T-helper 1 cell (primary cell): Measurements from ENCODE around the gene GALNTL6.
A peak's percentile ranks its signal among the peaks of the same experiment; 100 is the strongest.
"Not testable (repeated sequence)": the region's sequence is repeated elsewhere in the genome, so short reads cannot be mapped to it uniquely, and the experiment has no call there.

ENCODE experiments used
- DNase-seq, 5 donors: peaks; one replicate each; pipeline ENCODE4 v3.0.0-alpha.2; 2012 to 2020

Gene GALNTL6

GRCh38 chr4:172998527-172999469, 1185.6 kb downstream of the GALNTL6 start:
- no peak for DNase-seq

GRCh38 chr4:173001571-173001970, 1188.4 kb downstream of the GALNTL6 start:
- DNase-seq = no peak

DNA sequence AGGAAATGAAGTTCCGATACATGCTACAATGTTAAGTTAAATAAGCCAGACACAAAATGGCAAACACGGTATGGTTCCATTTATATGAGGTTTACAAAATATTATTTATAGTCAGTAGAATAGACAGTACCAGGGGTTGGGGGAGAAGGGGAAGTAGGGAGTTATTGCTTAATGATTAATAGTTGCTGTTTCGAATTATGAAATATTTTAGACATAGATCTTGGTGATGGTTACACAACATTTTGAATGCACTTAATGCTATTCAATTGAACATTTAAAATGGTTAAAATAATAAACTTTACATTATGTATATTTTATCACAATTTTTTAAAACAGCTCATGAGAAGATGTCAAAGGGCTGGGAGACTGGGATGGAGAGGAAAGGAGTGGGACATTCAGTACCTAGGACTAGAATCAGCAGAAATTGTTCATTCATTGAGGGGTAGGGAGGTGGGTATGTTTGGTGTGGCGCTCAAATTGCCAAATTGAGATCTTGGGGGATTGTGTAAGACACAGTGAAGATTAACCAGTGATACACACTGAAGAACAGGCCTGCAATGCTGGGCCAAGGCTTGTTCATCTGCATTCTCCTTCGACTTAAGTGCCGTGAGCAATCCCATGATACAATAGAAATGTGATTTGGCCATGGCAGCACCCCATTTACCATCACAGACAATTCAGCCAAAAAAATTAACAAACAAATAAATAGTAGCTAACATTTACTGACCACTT, 1189.8 kb downstream of the GALNTL6 start:
- DNase-seq = no peak

DNA sequence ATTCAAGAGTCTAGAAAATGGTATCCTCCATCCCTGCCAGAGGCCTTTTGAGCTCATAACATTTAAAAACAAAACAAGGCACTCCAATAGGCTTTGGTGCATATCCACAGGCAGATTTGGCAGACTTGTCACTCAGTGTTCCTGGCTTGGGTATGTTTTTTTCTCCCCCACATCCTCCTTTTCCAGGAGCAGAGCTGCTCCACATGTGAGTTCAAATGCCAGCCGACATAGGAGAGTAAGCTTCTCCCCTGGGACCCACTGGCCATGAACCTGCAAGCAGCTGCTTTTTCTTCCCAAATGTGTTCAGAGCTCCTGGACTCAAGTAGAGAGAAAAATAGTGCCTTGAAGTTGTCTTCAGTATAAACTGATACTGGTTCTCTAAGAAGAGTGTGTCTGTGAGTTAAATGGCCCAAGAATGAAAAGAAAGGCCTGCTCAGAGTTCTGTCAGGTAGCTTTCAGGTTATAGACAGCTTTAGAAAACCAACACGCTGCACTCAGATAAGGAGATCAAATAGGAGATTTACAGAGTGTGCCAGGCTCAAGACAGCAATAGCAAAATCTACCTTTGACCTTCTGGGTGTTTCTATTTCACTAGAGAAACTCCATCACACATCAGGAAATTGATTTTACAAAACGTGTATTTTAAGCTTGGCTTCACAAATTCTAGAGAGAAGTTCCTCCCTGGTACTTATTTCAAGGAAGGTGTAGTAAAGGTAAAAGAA, 1192.9 kb downstream of the GALNTL6 start:
- no peak for DNase-seq

DNA sequence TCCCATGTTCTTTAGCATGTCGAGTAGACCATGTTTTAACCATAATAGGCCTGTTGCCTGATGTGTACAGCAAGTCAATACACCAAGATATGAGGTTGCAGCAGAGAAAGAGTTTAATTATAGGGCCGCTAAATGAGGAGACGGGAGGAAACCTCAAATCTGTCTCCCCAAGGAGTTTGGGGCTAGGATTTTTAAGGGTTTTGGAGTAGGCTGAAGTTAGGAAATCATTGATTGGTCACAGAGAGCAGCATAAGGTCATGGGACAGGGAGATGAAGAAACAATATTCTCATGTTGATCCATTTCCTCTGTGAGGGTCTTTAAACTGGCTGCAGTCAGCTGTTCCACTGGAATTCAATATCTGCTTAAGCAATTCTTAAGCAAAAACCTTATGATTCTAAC, 1195.2 kb downstream of the GALNTL6 start:
- DNase-seq = no peak

DNA sequence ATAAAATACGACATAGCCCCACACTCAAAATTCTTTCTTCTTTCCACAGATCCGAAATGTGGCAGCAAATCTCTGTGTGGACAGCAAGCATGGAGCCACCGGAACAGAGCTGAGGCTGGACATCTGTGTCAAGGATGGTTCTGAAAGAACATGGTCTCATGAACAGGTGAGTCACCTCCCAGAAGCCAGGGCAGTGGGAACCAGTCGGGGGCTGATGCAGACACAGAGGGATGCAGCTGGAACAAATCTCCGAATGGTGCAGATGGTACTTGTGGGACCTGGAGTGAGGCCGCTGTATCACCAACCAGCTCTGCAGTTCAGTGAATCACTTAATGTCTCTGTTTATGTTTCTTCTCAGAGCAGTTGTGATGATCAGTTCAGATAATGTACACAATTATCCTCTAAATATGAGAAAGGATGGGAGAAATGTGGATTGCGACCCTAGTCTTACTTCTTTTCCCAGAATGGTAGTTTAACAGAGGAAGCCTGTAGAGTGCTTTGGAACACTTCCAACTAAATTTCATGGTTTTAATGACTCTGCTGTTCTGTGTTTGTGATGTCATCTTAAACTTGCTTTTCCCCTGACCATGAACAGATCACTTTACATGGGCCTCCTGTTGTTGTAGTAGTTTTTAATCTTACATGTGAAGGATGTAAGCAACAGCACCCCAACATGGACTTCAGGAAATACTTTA, 1196.1 kb downstream of the GALNTL6 start:
- DNase-seq = no peak

GRCh38 chr4:173012608-173013007, 1199.4 kb downstream of the GALNTL6 start:
- no peak for DNase-seq

- DNase-seq = peak in 3 of 5 donors; percentile 16 to 41 (median 33)
These were observed 1200.2 kb downstream of the GALNTL6 start for GRCh38 chr4:173013232-173013930.

DNA sequence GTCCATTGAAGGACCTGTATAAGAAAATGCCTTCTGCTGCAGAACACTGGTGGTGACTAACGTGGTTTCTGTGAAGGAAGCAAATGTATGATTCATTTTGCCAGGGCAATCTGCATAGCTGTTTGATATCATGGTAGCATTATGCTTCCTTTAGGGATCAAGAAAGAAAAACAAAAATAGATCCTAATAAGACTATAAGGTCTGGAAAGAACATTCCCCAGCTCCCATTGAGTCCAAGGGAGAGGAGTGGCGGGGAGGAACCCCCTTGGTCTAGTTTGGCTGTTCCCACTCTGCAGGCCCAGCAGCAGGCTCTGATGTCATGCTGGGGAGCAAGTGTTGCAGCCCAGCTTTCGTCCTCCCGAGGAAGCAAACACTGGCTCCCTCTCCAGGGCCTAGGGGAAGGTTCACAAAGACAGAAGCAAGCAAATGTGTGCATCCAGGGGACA, 1200.9 kb downstream of the GALNTL6 start:
- no peak for DNase-seq

DNA sequence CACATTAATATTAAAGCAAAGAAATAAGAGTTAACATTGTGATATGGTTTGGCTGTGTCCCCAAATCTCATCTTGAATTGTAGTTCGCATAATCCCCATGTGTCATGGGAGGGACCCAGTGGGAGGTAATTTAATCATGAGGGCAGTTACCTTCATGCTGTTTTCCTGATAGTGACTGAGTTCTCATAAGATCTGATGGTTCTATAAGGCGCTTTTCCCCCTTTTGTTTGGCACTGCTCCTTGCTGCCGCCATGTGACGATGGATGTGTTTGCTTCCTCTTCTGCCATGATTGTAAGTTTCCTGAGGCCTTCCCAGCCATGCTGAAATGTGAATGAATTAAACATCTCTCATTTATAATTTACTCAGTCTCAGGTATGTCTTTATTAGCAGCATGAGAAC, 1201.6 kb downstream of the GALNTL6 start:
- DNase-seq = no peak

DNA sequence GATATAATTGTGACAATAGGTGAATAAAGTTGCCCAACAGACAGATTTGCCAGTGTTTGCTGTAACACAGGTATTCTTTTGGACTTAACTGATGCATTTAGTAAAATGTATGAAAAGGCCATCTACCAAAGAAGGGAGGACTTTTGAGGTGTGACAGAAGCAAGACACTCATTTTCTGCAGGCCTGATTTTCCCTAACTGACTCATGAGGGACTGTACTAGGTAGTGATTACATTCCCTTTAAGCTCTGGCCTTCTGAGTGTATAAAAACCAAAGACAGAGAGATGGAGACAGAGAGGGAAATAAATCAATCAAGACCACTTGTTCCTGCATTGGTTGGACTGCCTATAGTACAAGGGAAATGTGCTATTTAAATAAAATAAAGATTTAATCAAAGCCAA, 1204.6 kb downstream of the GALNTL6 start:
- DNase-seq = no peak

DNA sequence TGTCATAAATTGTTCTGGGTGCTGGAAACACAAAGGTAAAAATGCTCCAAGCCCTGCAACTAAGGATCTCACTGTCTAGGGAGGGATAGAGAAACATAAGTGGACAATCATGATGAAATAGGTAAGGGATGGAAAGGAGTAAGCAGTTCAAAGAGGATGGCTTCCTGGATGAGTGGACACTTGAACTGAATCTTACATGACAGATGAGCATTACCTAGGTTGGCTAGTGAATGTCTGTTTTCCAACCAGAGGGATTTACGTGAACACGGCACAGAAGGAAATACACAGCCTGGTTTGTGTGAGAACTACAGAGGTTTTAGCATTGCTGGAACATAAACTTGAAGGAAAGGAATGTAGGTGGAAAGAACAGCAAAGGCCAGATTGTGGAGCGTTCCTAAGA, 1205.2 kb downstream of the GALNTL6 start:
- DNase-seq = no peak

DNA sequence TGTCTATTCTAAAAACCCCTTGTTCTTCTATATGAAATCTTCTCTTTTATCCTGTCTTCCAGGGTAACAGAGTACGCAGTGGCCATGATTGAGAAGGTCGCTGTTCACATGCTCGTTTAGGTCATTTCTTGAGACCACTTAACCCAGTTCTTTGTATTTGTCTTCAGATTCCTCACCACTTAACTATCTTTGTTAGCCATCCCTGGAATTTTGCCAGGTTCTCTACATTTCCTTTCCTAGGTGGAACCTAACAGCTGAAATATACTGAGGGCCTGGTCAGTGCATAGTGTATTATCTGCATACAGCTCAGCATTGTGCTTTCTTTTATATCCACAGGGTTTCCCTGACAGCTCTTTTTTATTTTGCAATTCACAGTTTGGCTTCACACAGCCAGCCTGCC, 1206.5 kb downstream of the GALNTL6 start:
- DNase-seq = no peak

DNA sequence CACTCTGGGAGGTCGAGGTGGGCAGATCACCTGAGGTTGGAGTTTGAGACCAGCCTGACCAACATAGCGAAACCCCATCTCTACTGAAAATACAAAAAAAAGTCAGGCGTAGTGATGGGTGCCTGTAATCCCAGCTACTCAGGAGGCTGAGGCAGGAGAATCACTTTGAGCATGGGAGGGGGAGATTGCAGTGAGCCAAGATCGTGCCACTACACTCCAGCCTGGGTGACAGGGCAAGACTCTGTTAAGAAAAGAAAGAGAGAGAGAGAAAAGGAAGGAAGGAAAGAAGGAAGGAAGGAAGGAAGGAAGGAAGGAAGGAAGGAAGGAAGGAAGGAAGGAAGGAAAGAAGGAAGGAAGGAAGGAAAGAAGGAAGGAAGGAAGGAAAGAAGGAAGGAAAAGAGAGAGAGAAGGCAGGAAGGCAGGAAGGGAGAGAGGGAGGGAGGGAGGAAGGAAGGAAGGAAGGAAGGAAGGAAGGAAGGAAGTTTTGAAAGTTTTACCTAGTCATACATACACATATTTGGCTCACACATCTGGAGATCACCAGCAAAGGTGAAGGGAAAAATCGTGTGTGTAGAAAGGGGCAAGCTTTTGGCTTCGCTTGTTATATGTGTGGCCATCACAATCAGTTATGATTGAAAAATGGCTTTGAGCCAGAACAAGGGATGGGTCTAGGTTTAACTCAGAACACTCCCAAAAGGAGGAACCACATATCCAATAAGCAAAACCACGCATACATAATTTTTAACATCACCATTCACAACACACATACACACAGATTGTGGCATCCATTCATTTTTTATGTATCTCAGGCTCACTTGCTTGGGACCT, 1208.8 kb downstream of the GALNTL6 start:
- not testable (repeated sequence) for DNase-seq

- DNase-seq = no peak
These were observed 1211.0 kb downstream of the GALNTL6 start for GRCh38 chr4:173024203-173024602.

DNA sequence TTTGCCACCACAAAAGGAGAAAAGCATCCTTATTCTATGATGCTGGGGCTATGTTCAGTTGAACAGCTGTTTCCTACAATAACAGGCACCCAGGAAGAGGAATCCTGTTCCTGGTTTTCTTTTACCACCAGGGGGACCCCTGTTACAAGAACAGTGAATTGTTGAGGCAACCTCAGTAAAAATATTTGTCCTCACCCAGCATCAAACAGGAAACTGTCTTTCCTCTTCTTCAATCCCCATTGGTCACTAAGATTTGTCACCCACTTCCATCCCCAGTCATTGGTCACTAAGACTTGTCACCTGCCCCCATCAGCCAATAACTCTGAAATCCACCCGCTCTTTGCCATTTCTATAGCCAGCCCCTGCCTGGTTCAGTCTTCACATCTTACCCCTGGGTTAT, 1211.9 kb downstream of the GALNTL6 start:
- DNase-seq = peak in 2 of 5 donors; percentile 20 to 25

DNA sequence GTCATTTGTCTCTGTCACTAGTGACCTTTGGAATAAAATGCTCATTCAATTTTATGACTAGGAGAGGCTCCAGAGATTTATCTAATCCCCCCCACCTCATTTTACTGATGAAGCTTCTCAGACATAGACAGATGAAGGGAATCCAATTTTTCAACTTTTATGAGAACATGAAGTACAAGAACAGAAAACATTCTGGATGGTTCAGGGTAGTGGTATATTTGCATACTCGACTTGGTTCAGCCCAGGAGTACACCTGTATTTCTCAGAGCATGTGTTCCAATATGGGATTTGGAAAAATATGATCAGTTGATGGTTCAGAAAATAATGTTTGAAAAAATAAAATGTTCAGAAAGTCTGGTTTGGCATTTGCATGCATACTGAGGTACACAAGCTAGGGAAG, 1224.0 kb downstream of the GALNTL6 start:
- no peak for DNase-seq

DNA sequence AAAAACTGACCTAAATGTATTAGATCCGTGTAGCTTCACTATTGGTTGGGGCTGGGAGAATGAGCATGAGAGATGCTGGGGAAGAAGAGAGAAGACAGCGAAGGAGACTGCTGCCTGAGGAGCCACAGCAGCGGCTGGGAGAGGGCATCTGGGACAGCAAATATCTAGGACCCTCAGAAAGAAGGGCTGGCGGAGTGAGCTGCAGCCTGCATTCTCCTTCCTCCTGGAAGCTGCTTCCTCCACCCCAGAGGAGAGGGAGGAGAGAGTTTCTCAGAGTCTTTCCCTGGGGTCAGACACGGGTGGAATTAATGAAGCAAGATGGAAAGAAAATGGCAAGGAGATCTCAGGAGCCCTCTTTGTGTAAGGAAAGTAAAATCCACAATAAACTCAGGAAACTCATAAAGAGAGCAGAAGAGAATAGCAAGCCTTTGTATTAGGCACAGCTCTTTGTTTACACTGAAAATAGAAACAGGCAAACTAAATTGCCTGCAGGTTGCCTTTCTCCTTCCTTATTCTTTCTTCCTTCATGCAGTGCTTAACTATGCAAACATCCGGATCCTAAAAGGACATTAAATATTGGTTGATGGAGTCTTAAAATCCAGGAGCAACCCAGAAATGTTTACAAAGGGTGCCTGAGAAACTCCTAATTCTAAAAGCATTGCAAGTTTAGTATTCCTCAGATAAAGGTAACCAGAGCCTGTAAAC, 1225.1 kb downstream of the GALNTL6 start:
- DNase-seq = no peak

DNA sequence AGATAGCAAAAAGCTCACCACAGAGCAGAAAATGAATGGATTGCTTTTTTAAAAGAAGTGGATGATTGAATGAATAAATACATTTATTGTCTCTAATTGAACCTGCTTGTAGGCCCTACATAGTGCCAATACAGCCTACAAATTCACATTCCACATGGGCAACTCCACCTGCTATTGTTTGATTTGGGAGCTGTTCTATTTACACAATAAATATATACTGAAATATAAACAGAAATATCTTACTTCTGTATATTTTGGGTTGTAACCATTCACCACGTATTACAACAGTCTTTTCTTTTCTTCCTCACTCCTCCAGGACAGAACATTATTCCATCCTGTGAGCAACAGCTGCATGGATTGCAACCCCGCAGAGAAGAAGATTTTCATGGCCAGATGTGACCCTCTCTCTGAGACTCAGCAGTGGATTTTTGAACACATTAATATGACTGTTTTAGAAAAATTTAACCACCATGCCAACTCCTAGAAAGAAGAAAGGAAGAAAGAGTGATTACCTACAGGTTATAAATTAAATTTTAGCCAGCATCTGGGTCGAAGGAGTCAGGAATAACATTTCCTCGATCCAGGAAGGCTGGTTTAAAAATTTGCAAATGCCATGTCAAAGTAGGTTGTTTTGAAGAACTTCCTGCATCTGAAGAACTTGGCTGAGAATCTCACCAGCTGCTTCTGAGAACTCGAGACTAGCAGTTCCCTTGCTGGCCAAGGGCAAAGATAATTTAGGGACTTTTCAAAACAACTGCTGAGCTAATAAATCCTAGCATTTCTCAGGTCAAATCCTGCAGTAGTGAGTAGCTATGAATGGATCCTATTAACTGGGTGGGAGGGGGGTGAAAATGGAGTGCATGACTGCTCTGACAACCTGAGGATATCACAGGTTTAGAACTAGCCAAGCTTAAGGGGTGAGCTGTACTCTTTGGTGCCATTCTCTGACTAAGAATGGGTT, 1226.7 kb downstream of the GALNTL6 start:
- DNase-seq = no peak
